Ovary (tissue), 3 donors: ENCODE data around the gene MTREX.

Experiments used
- POLR2A ChIP-seq: fragments of 450-650 bp; IDR thresholded peaks from one replicate; pipeline ENCODE4 v1.6.1; 2017; ENCODE audit warnings: antibody characterized with exemption, mild to moderate bottlenecking, moderate library complexity
- TF ChIP-seq, protein P1 (sequence below), 3 donors: fragments of 450-650 bp in 2 of 3; fragments of 200-600 bp in 1 of 3; IDR thresholded peaks; one replicate each; pipeline versions ENCODE4 v1.5.1 to v1.8.0; 2016 to 2022; ENCODE audit warnings: antibody characterized with exemption in 3 of 3, mild to moderate bottlenecking in 1 of 3
- donor health status: DM: no; HTN: no; CAD: no.

DNA sequence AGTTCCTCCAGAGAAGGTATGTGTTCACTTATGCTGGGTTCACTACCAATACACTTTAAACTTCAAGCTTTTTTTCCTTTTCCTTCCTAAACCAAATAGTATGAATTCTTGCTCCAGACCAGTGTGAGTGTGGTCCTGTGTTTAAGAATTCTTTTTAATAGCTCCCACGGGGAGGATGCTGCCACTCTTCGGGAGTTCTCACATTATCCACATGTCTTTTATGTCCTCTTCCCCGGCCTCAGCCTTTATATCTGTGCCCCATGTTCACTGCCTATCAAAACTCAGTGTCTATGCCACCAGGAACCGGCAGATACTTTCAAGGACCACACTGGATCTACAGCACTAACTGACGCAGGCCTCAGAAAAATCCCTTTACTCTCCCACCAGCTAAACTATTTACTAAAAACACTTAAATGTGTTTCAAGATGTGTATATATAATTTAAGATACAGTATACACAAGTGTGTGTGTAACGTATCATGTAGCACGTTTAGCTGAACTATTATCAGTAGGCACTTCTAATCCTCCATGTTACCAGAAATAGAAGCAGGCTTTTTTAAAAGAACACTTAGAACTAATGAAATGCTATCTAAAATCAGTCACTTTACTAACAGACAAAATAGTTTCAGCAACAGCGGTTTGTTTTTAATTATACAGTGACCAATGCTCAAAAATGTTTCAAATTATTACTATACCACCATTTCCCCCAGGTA, 139.0 kb downstream of the MTREX start:
- TF ChIP-seq, protein P1, sequence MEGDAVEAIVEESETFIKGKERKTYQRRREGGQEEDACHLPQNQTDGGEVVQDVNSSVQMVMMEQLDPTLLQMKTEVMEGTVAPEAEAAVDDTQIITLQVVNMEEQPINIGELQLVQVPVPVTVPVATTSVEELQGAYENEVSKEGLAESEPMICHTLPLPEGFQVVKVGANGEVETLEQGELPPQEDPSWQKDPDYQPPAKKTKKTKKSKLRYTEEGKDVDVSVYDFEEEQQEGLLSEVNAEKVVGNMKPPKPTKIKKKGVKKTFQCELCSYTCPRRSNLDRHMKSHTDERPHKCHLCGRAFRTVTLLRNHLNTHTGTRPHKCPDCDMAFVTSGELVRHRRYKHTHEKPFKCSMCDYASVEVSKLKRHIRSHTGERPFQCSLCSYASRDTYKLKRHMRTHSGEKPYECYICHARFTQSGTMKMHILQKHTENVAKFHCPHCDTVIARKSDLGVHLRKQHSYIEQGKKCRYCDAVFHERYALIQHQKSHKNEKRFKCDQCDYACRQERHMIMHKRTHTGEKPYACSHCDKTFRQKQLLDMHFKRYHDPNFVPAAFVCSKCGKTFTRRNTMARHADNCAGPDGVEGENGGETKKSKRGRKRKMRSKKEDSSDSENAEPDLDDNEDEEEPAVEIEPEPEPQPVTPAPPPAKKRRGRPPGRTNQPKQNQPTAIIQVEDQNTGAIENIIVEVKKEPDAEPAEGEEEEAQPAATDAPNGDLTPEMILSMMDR (IDR thresholded peaks at IDR 0.05): no peak
- no peak for TF ChIP-seq POLR2A
